Ovary (tissue), 9 donors: ENCODE results near the gene TTC13. TPM values are rescaled to one million over a fixed set of nuclear protein-coding genes. Genes with fewer than 3 reads are reported as not detected.

Source experiments
- DNase-seq, 5 donors: peaks; one replicate each; pipeline ENCODE4 v3.0.0-alpha.2; 2019 to 2020
- H3K27ac ChIP-seq, 2 donors: fragments of 200-600 bp; one replicate each; pipeline versions ENCODE4 v1.5.1 to v1.8.0; 2019 to 2022
- H3K27me3 ChIP-seq: fragments of 200-600 bp; one replicate; pipeline ENCODE4 v1.8.0; 2022
- H3K36me3 ChIP-seq: fragments of 200-600 bp; sonication (generic); one replicate; pipeline ENCODE4 v1.5.1; 2019
- H3K4me1 ChIP-seq: one replicate; pipeline ENCODE4 v1.8.1; 2013; ENCODE audit warnings: mild to moderate bottlenecking, moderate library complexity; ENCODE audit not compliant: insufficient read depth
- H3K4me3 ChIP-seq: fragments of 200-600 bp; sonication (generic); one replicate; pipeline ENCODE4 v1.5.1; 2017
- H3K9me3 ChIP-seq, 2 donors: fragments of 200-600 bp in 1 of 2; sonication (generic) in 1 of 2; one replicate each; pipeline versions ENCODE4 v1.5.1 to v1.8.1; 2013 to 2019; ENCODE audit warnings: mild to moderate bottlenecking in 1 of 2, moderate library complexity in 1 of 2
- EP300 ChIP-seq: sonication (generic); formaldehyde crosslinking; IDR thresholded peaks from one replicate; pipeline ENCODE4 v1.6.1; 2017; ENCODE audit warnings: antibody characterized with exemption
- POLR2A ChIP-seq: fragments of 450-650 bp; IDR thresholded peaks from one replicate; pipeline ENCODE4 v1.6.1; 2017; ENCODE audit warnings: antibody characterized with exemption, mild to moderate bottlenecking, moderate library complexity
- WGBS, 3 donors: extraction: QIAGEN DNeasy Blood & Tissue Kit in 1 of 3; methylation state at CpG; one replicate each; pipeline versions ENCODE4 v1.1.5 to v1.1.7; 2013 to 2017; 5-methylcytosine and 5-hydroxymethylcytosine counted together
- intact Hi-C, 4 donors: fragments of 100-400 bp; cut with DNase I; formaldehyde crosslinking; loops; one replicate each; pipeline versions ENCODE4 v1.11.0 to v1.15.1; 2022 to 2023
- polyA plus RNA-seq, 2 donors: library from polyadenylated mRNA; stranded (reverse); fragments of 200-250 nt in 1 of 2; fragments of 350-450 nt in 1 of 2; fragmentation: Illumina TruSeq in 1 of 2; extraction: RNeasy Lipid Tissue Mini Kit (QIAGEN cat#74804) in 1 of 2; gene quantifications; one replicate each; pipeline ENCODE4 v1.2.3, GENCODE V29; 2013 to 2014
- total RNA-seq, 7 donors: library from RNA; depleted of rRNA in 2 of 7; stranded (reverse); fragments of >200 nt in 2 of 7; fragmentation: NEBNext Ultra II Directional in 3 of 7; extraction: Animal tissue kit (Norgen Biotek cat#: 25700) in 3 of 7; gene quantifications; one replicate each; pipeline versions ENCODE4 v1.1.0 to v1.2.4, GENCODE V29; 2016 to 2023
- TF ChIP-seq, protein P1 (sequence below), 3 donors: fragments of 450-650 bp in 2 of 3; fragments of 200-600 bp in 1 of 3; IDR thresholded peaks; one replicate each; pipeline versions ENCODE4 v1.5.1 to v1.8.0; 2016 to 2022; ENCODE audit warnings: antibody characterized with exemption in 3 of 3, mild to moderate bottlenecking in 1 of 3
- donor health status: DM: no; HTN: no; CAD: no; lungs with moderate emphysema.
- donor health status: DM: no; HTN: no; CAD: no.
- donor health status: Bipolar disorder and iron deficiency.
- donor health status: DM: yes; HTN: yes; CAD: no.
- donor health status: DM: no; HTN: no; CAD: no.
- donor health status: DM: yes; HTN: yes; CAD: no.

TTC13 gene
- total and polyA plus RNA-seq, 9 donors, result 4.2 to 16.5 (median 10.8) TPM

DNA sequence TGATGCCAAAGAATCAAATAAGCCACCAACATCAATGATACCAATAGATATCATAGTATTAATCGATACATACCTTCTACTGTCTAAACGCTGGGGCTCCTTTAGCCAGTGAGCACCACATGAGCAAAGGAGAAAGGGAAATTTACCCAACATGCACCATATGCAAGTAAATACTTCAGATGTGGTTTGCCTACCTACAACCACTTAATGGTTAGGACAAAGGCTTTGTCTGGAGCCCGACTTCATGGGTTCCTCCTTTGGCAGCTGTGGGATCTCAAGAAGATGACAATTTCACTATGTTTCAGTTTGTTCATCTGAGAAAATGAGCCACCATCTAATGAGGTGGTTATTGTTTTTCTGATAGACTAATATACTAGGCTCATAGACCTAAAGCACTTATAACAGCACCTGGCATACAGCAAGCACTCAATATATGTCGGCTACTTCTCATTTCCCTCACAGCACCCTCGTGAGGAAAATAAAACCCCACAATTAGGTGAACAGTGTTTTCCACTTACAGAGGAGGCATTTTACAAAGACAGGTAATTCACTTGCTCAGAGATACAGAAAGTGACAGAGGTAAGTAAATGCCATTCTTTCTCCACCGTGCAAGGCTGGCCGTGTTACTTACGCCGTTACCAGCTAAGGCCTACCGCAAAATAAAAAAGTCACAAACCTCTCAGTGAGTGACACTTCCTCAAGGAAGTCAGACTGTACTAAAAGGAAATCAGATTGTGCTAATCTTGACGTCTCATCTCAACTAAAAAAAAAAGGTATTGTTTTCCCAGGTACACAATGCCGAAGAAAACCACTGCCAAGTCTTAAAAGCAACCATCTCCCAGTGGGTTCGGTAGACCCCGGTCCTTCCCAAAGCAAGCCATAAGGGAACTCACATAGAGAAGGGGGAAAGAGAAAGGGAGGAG, 1.6 kb downstream of the TTC13 start:
- H3K9me3 ChIP-seq, result no peaks in the 10 kb centered on the region
- H3K27ac ChIP-seq, result no peak overlapping the region
- no peak for DNase-seq
- H3K4me3 ChIP-seq, result no peak overlapping the region
- no peaks in the 10 kb centered on the region for H3K27me3 ChIP-seq
- TF ChIP-seq POLR2A, result no peak
- no peak for TF ChIP-seq EP300
- TF ChIP-seq, protein P1, sequence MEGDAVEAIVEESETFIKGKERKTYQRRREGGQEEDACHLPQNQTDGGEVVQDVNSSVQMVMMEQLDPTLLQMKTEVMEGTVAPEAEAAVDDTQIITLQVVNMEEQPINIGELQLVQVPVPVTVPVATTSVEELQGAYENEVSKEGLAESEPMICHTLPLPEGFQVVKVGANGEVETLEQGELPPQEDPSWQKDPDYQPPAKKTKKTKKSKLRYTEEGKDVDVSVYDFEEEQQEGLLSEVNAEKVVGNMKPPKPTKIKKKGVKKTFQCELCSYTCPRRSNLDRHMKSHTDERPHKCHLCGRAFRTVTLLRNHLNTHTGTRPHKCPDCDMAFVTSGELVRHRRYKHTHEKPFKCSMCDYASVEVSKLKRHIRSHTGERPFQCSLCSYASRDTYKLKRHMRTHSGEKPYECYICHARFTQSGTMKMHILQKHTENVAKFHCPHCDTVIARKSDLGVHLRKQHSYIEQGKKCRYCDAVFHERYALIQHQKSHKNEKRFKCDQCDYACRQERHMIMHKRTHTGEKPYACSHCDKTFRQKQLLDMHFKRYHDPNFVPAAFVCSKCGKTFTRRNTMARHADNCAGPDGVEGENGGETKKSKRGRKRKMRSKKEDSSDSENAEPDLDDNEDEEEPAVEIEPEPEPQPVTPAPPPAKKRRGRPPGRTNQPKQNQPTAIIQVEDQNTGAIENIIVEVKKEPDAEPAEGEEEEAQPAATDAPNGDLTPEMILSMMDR (IDR thresholded peaks at IDR 0.05), result no peak
- 73 to 74% (median 74%) methylated on average over 14 of the region's 14 CpGs for WGBS, 3 donors
- peaks cover 1% of the 10 kb centered on the region for H3K4me1 ChIP-seq
- intact Hi-C loops, result loop anchor here in 1 of 4 donors (5.0 kb wide), 1 partner anchor 180 kb away; no protein-coding TSS in a partner anchor
- no peaks in the 10 kb centered on the region for H3K36me3 ChIP-seq

DNA sequence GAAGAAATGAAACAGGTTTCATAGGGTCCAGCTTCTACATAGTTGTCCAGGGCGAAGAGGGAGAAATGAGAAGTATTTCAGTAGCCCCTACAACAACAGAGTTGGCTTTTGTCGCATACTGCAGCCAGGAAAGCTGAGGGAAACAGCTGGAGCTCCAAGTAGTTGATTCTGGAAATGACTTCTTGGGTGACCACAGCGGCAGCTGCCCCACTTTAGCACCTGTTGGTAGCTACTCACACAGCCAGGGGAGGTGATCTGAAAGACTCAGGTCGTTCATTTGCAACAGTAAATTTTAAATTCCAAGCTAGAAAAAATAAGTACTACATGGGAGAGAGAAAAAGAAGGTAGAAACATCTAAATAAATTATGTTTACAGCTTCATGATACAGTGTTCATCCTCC, 2.3 kb downstream of the TTC13 start:
- Histone ChIP-seq H3K36me3 (no peaks in the 10 kb centered on the region), H3K9me3 (no peaks in the 10 kb centered on the region), H3K27ac (no peak overlapping the region), H3K27me3 (no peaks in the 10 kb centered on the region), H3K4me3 (no peak overlapping the region), H3K4me1 (peaks cover 1% of the 10 kb centered on the region)
- intact Hi-C loops, result loop anchor here in 1 of 4 donors (5.0 kb wide), 1 partner anchor 179 kb away; no protein-coding TSS in a partner anchor
- DNase-seq, result no peak
- TF ChIP-seq POLR2A (no peak), EP300 (no peak)
- TF ChIP-seq, protein P1 (IDR thresholded peaks at IDR 0.05), result no peak
- WGBS, 3 donors, result 86 to 93% (median 92%) methylated on average over 4 of the region's 4 CpGs

DNA sequence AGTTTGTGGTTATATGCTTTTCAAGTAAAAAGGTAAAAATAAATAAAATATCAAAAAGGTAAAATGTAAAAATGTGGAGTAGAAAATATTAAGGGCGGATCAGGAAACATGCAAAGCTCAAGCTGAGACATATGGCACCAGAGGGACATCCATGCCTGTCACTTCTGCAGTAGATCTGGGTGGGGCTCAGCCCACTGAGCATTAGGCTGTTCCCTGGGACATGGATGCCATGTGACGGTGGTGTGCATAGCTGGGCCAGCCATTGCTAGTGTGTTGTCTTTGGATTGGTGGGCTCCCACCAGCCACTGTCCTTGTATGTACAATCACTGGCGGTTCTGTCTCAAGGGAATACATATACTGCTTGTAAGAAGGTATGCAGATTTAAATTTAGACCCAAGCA, 3.0 kb downstream of the TTC13 start:
- Histone ChIP-seq H3K36me3 (no peaks in the 10 kb centered on the region), H3K4me3 (no peak overlapping the region), H3K9me3 (no peaks in the 10 kb centered on the region), H3K27ac (no peak overlapping the region), H3K27me3 (no peaks in the 10 kb centered on the region), H3K4me1 (peaks cover 1% of the 10 kb centered on the region)
- intact Hi-C loops, result loop anchor here in 1 of 4 donors (5.0 kb wide), 1 partner anchor 178 kb away; no protein-coding TSS in a partner anchor
- TF ChIP-seq EP300 (no peak), POLR2A (no peak)
- TF ChIP-seq, protein P1 (IDR thresholded peaks at IDR 0.05), result no peak
- WGBS, 3 donors, result 62 to 85% (median 64%) methylated on average over 3 of the region's 3 CpGs
- DNase-seq, result no peak

DNA sequence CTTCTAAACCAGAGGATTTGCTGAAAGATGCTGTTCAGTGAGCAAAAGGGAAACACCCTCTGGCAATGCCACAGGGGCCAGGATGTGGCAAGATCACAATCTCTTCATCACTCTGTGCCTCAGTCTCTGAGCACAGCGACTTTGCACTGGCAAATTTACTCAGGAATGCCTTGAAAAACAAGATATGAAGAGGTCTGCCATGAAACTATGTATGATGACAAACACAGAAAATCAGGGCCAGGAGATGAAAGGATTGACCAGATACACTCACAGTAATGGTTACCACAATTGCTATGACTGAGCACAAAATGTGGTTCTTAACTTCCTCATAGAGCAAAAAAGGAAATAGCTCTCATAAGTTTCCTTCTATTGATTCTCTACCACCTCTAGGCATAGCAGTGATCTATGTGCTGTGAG, 5.8 kb downstream of the TTC13 start:
- Histone ChIP-seq H3K36me3 (no peaks in the 10 kb centered on the region), H3K4me3 (no peak overlapping the region), H3K27me3 (no peaks in the 10 kb centered on the region), H3K4me1 (peaks cover 1% of the 10 kb centered on the region), H3K9me3 (no peaks in the 10 kb centered on the region), H3K27ac (no peak overlapping the region)
- DNase-seq, result no peak
- TF ChIP-seq POLR2A (no peak), EP300 (no peak)
- TF ChIP-seq, protein P1 (IDR thresholded peaks at IDR 0.05), result no peak
- intact Hi-C loops, result no loop called here
- WGBS, 3 donors, result 89 to 95% (median 93%) methylated on average over 1 of the region's 1 CpG
